IMR-90 (cell line): Measurements from ENCODE around the gene RPS3A. TPM values are rescaled to one million over a fixed set of nuclear protein-coding genes. Genes with fewer than 3 reads are reported as not detected.
"Not testable (repeated sequence)": the region's sequence is repeated elsewhere in the genome, so short reads cannot be mapped to it uniquely, and the experiment has no call there.

Experiments
- ATAC-seq: fragments of 200-7000 bp; cut with Tn5 transposase; 2 replicates; pipeline ENCODE4 v1.9.1; 2020; ENCODE audit warnings: low read depth, mild to moderate bottlenecking, moderate library complexity
- BruUV-seq: library from RNA; stranded (reverse); fragments of 400-500 nt; replicated peaks from 2 replicates; lab custom pipeline; 2021; lab: Mats Ljungman, UMichigan
- CTCF ChIA-PET: fragments of 300-600 bp; formaldehyde crosslinking; extraction: SDS; loops from one replicate; lab custom pipeline; 2021; ENCODE audit warnings: antibody characterized with exemption; lab: Yijun Ruan, JAX
- POLR2A ChIA-PET: fragments of 300-600 bp; sonication (Branson Sonifier 250); formaldehyde crosslinking; loops from one replicate; lab custom pipeline; 2022; ENCODE audit warnings: antibody characterized with exemption; ENCODE audit not compliant: unreplicated experiment; lab: Charles Lee
- DNase-seq: peaks from one replicate; pipeline ENCODE4 v3.0.0; 2013
- H2AFZ ChIP-seq: replicated peaks from 2 replicates; pipeline ENCODE3; 2013; ENCODE audit warnings: low read length, mild to moderate bottlenecking; ENCODE audit not compliant: poor library complexity
- H2AK5ac ChIP-seq: 2 replicates; pipeline ENCODE4 v1.6.1; 2013; ENCODE audit warnings: low read depth, low read length, inconsistent platforms
- H2AK9ac ChIP-seq: replicated peaks from 2 replicates; pipeline ENCODE3; 2013; ENCODE audit warnings: mild to moderate bottlenecking, low read depth, low read length, moderate library complexity; ENCODE audit not compliant: poor library complexity
- H2BK120ac ChIP-seq: 2 replicates; pipeline ENCODE4 v1.6.1; 2013; ENCODE audit warnings: low read depth, low read length, inconsistent platforms
- H2BK15ac ChIP-seq: 3 replicates; pipeline ENCODE4 v1.6.1; 2013; ENCODE audit warnings: low read depth, low read length, inconsistent platforms
- H2BK20ac ChIP-seq: 2 replicates; pipeline ENCODE4 v1.6.1; 2013; ENCODE audit warnings: low read depth, mild to moderate bottlenecking, inconsistent platforms, low read length, moderate library complexity
- H2BK5ac ChIP-seq: 2 replicates; pipeline ENCODE4 v1.6.1; 2013; ENCODE audit warnings: mild to moderate bottlenecking, low read depth, low read length, inconsistent platforms; ENCODE audit not compliant: poor library complexity, severe bottlenecking
- H3K14ac ChIP-seq: replicated peaks from 2 replicates; pipeline ENCODE4 v1.6.1; 2013; ENCODE audit warnings: low read depth, low read length, inconsistent platforms
- H3K18ac ChIP-seq: 2 replicates; pipeline ENCODE4 v1.6.1; 2013; ENCODE audit warnings: low read depth, low read length, control low read depth
- H3K23ac ChIP-seq: 2 replicates; pipeline ENCODE4 v1.6.1; 2013; ENCODE audit warnings: low read depth, low read length, inconsistent platforms
- H3K27ac ChIP-seq: 2 replicates; pipeline ENCODE4 v1.5.1; 2013; ENCODE audit warnings: mild to moderate bottlenecking, control low read depth, low read length; ENCODE audit not compliant: insufficient read depth
- H3K27me3 ChIP-seq: 2 replicates; pipeline ENCODE4 v1.6.1; 2013; ENCODE audit warnings: low read length; ENCODE audit not compliant: control insufficient read depth, insufficient read depth
- H3K36me3 ChIP-seq: 2 replicates; pipeline ENCODE4 v1.6.1; 2013; ENCODE audit warnings: low read length, mixed read lengths; ENCODE audit not compliant: control insufficient read depth, insufficient read depth
- H3K4ac ChIP-seq: 2 replicates; pipeline ENCODE4 v1.6.1; 2013; ENCODE audit warnings: low read depth, low read length, inconsistent platforms
- H3K4me1 ChIP-seq: 2 replicates; pipeline ENCODE4 v1.6.1; 2013; ENCODE audit warnings: low read length, mixed read lengths; ENCODE audit not compliant: control insufficient read depth, insufficient read depth
- H3K4me2 ChIP-seq: 2 replicates; pipeline ENCODE4 v1.6.1; 2013; ENCODE audit warnings: low read depth, mild to moderate bottlenecking, control low read depth, low read length, moderate library complexity
- H3K4me3 ChIP-seq: 2 replicates; pipeline ENCODE4 v1.5.1; 2013; ENCODE audit warnings: low read depth, mild to moderate bottlenecking, control low read depth, low read length, moderate library complexity; ENCODE audit not compliant: insufficient read depth
- H3K56ac ChIP-seq: 2 replicates; pipeline ENCODE4 v1.6.1; 2013; ENCODE audit warnings: low read length, inconsistent platforms; ENCODE audit not compliant: insufficient read depth; ENCODE audit errors: extremely low read depth
- H3K79me1 ChIP-seq, 2 experiments: 2 replicates each; pipeline ENCODE4 v1.6.1; 2013; ENCODE audit warnings: low read length in 2 of 2, inconsistent platforms in 1 of 2, low read depth in 1 of 2
- H3K9ac ChIP-seq: 2 replicates; pipeline ENCODE4 v1.6.1; 2013; ENCODE audit warnings: low read depth, low read length, control low read depth
- H3K9me1 ChIP-seq: 2 replicates; pipeline ENCODE4 v1.6.1; 2013; ENCODE audit warnings: low read length, inconsistent platforms; ENCODE audit not compliant: insufficient read depth
- H3K9me3 ChIP-seq: 2 replicates; pipeline ENCODE4 v1.6.1; 2013; ENCODE audit warnings: low read length; ENCODE audit not compliant: control insufficient read depth, insufficient read depth
- H4K20me1 ChIP-seq: 2 replicates; pipeline ENCODE4 v1.6.1; 2013; ENCODE audit warnings: low read length, inconsistent platforms; ENCODE audit not compliant: insufficient read depth
- H4K5ac ChIP-seq: 2 replicates; pipeline ENCODE4 v1.6.1; 2013; ENCODE audit warnings: mild to moderate bottlenecking, low read depth, low read length, control low read depth
- H4K8ac ChIP-seq, 2 experiments: 2 replicates each; pipeline ENCODE4 v1.6.1; 2013; ENCODE audit warnings: low read depth in 2 of 2, low read length in 2 of 2, control low read depth in 1 of 2, inconsistent platforms in 1 of 2
- H4K91ac ChIP-seq: 2 replicates; pipeline ENCODE4 v1.6.1; 2013; ENCODE audit warnings: low read depth, low read length, inconsistent platforms; ENCODE audit not compliant: insufficient read depth
- NFE2L2 ChIP-seq: fragments of 150-350 bp; IDR thresholded peaks from 2 replicates; pipeline ENCODE4 v1.6.1; 2016; ENCODE audit warnings: low read depth, mild to moderate bottlenecking, low read length
- WGBS, 2 experiments: methylation state at CpG; one replicate each; pipeline versions ENCODE4 v1.1.5 to v1.1.7; 2013; ENCODE audit warnings: missing lambda C conversion rate in 2 of 2; ENCODE audit not compliant: insufficient read length in 1 of 2; ENCODE audit errors: extremely low coverage in 2 of 2; 5-methylcytosine and 5-hydroxymethylcytosine counted together
- dilution Hi-C: fragments of 300-500 bp; cut with HindIII; formaldehyde crosslinking; loops from one replicate; pipeline ENCODE4 v1.14.3; 2018; ENCODE audit warnings: low sequenced_read_pairs; ENCODE audit not compliant: unreplicated experiment
- in situ Hi-C: fragments of 300-500 bp; cut with MboI; formaldehyde crosslinking; loops from 3 replicates; pipeline ENCODE4 v1.14.3; 2019; ENCODE audit warnings: low sequenced_read_pairs, inconsistent platforms, mixed read lengths
- intact Hi-C: fragments of 100-400 bp; cut with micrococcal nuclease; formaldehyde crosslinking; loops from 2 replicates; pipeline ENCODE4 v1.10.0; 2022
- polyA plus RNA-seq, 3 experiments: library from polyadenylated mRNA; depleted of rRNA; stranded (reverse); fragments of >200 nt; gene quantifications; 2 replicates each; pipeline ENCODE4 v1.2.3, GENCODE V29; 2012; ENCODE audit warnings: low replicate concordance in 1 of 3
- total RNA-seq: library from RNA; depleted of rRNA; stranded (reverse); fragments of >200 nt; gene quantifications from 2 replicates; pipeline ENCODE4 v1.2.3, GENCODE V29; 2012

Gene RPS3A
- total and polyA plus RNA-seq, 2 of the 4 experiments (the other 2 are of a cell fraction): 1,618 to 1,729 TPM

- Histone ChIP-seq H3K4me1 (no peaks in the 10 kb centered on the region), H4K20me1 (no peaks in the 10 kb centered on the region), H4K5ac (no peak overlapping the region), H3K27ac (no peak overlapping the region), H3K9me1 (no peaks in the 10 kb centered on the region), H3K18ac (no peak overlapping the region), H4K91ac (no peak overlapping the region), H2BK120ac (no peak overlapping the region), H3K4ac (no peak overlapping the region), H3K4me3 (no peak overlapping the region), H2AFZ (no peak overlapping the region), H2BK15ac (no peak overlapping the region), H3K23ac (no peak overlapping the region), H3K27me3 (no peaks in the 10 kb centered on the region; the same call in 1 of the 2 replicates), H3K36me3 (no peaks in the 10 kb centered on the region), H2BK5ac (no peak overlapping the region), H3K79me1 (no peaks in the 10 kb centered on the region), H2BK20ac (no peak overlapping the region), H3K9ac (no peak overlapping the region), H3K14ac (no peak overlapping the region), H3K56ac (no peak overlapping the region), H3K4me2 (no peak overlapping the region), H3K9me3 (no peaks in the 10 kb centered on the region), H4K8ac (no peak overlapping the region), H2AK5ac (no peak overlapping the region), H2AK9ac (no peak overlapping the region)
- ChIA-PET POLR2A (no interaction called here), CTCF (interaction anchor here (0.7 kb wide), 1 partner anchor 1063 kb away, joined by 3 read pairs; no protein-coding TSS in a partner anchor)
- TF ChIP-seq NFE2L2: no peak
- dilution Hi-C loops: no loop called here
- no peak for DNase-seq
- intact Hi-C loops: no loop called here
- in situ Hi-C loops: no loop called here
- no TSS peak for BruUV-seq
- no peak for ATAC-seq
These were observed 25.0 kb upstream of the RPS3A start for GRCh38 chr4:151074416-151074916.

DNA sequence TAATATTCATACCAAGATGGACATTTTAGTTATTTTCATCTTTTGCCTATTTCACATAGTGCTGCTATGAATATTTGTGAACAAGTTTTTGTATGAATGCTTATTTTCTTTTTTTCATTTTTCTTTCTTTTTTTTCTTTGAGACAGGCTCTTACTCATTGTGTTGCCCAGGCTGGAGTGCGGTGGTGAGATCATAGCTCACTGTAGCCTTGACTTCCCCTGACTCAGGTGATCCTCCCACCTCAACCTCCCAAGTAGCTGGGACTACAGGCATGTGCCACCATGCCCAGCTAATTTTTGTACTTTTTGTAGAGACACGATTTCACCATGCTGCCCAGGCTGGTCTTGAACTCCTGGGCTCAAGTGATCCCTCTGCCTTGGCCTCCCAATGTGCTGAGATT lies 21.4 kb upstream of the RPS3A start:
- DNase-seq, H3K4me1 ChIP-seq, H3K14ac ChIP-seq, H4K91ac ChIP-seq, H3K4ac ChIP-seq, H3K27ac ChIP-seq, H2AK5ac ChIP-seq, H4K5ac ChIP-seq, H2BK20ac ChIP-seq, CTCF ChIA-PET, H3K9ac ChIP-seq, H3K4me3 ChIP-seq, H3K27me3 ChIP-seq, H4K8ac ChIP-seq, H3K9me1 ChIP-seq, H3K4me2 ChIP-seq, H3K56ac ChIP-seq, H2BK5ac ChIP-seq, H3K23ac ChIP-seq, H3K18ac ChIP-seq, in situ Hi-C loops, H3K9me3 ChIP-seq, BruUV-seq, dilution Hi-C loops, H2BK15ac ChIP-seq, H4K20me1 ChIP-seq, H2BK120ac ChIP-seq, H2AK9ac ChIP-seq, H3K36me3 ChIP-seq, H3K79me1 ChIP-seq, intact Hi-C loops, ATAC-seq, POLR2A ChIA-PET, H2AFZ ChIP-seq: not testable (repeated sequence)
- 83% methylated on average over 1 of the region's 2 CpGs; no CpG with 5 or more reads in 1 of the 2 experiments for WGBS, 2 experiments
